Activated naive CD4-positive, alpha-beta T cell treated with anti-CD3 and anti-CD28 coated beads, Interleukin-2, amount 10 ng/mL, durations not matched to agents 5 hours and 36 hours (primary cell): ENCODE results near the gene RAD54L. TPM values are rescaled to one million over a fixed set of nuclear protein-coding genes. Genes with fewer than 3 reads are reported as not detected.

Experiments used
- total RNA-seq, 2 experiments: library from RNA; stranded (reverse); gene quantifications; one replicate each; pipeline ENCODE4 v1.2.3, GENCODE V29; 2021

Gene RAD54L
- total RNA-seq: 10 to 100 TPM; 33.0 to 34.7 TPM

GRCh38 chr1:46247436-46248121 lies at the start of gene RAD54L:
Gene RAD54L, plus strand, starts transcription at chr1:46247763. Its CDS starts 643 bp downstream, at chr1:46248406.

GRCh38 chr1:46197964-46198811 lies 49.4 kb upstream of the RAD54L start, which contains the start of gene POMGNT1:
Gene POMGNT1, minus strand, starts transcription at chr1:46198434. Its CDS starts 613 bp downstream, at chr1:46197821.

GRCh38 chr1:46303038-46303871 lies 55.7 kb downstream of the RAD54L start, which contains the start of the genes LRRC41 and UQCRH:
Gene LRRC41, minus strand, starts transcription at chr1:46303616. Its CDS starts 294 bp downstream, at chr1:46303322.
Gene UQCRH, plus strand, starts transcription at chr1:46303698. Its CDS starts 69 bp downstream, at chr1:46303767.

Other genes starting within 250 kb of the RAD54L start
- gene PIK3R3, start 115.1 kb upstream of the RAD54L start, total RNA-seq: 1 to 10 TPM; 1.9 to 2.0 TPM
- not detected for gene TSPAN1, start 72.7 kb upstream of the RAD54L start, total RNA-seq
- gene P3R3URF, start 71.3 kb upstream of the RAD54L start, total RNA-seq: not detected
- 10 to 100 TPM; 29.2 to 31.4 TPM for gene POMGNT1, start 49.3 kb upstream of the RAD54L start, total RNA-seq
- gene LURAP1, start 44.4 kb upstream of the RAD54L start, total RNA-seq: under 1 TPM; 0.15 to 0.24 TPM
- 10 to 100 TPM; 38.7 to 39.2 TPM for gene LRRC41, start 55.9 kb downstream of the RAD54L start, total RNA-seq
- gene UQCRH, start 55.9 kb downstream of the RAD54L start, total RNA-seq: 100 to 1,000 TPM; 260 to 268 TPM
- 10 to 100 TPM; 20.5 to 21.6 TPM for gene NSUN4, start 93.0 kb downstream of the RAD54L start, total RNA-seq
- gene FAAH, start 146.6 kb downstream of the RAD54L start, total RNA-seq: 1 to 10 TPM; 3.5 to 6.2 TPM
- under 1 TPM in 1 of 2 experiments, not detected in 1; 0.10 TPM for gene DMBX1, start 242.1 kb downstream of the RAD54L start, total RNA-seq